Thyroid gland (tissue), 4 donors: ENCODE measurements around the gene SYNDIG1L.

Experiments used
- CTCF ChIP-seq, 6 experiments: fragments of 200-600 bp in 3 of 6; fragments of 450-650 bp in 3 of 6; sonication (generic) in 3 of 6; IDR thresholded peaks; one replicate each; pipeline ENCODE4 v1.5.1; 2016 to 2019; ENCODE audit warnings: antibody characterized with exemption in 6 of 6, mild to moderate bottlenecking in 2 of 6, inconsistent platforms in 1 of 6, moderate library complexity in 1 of 6
- POLR2A ChIP-seq, 2 donors: fragments of 450-650 bp; IDR thresholded peaks; one replicate each; pipeline ENCODE4 v1.6.1; 2017; ENCODE audit warnings: antibody characterized with exemption in 2 of 2, mild to moderate bottlenecking in 2 of 2, moderate library complexity in 1 of 2

GRCh38 chr14:74457565-74457895 lies 31.5 kb upstream of the SYNDIG1L start:
- no peak for TF ChIP-seq CTCF (IDR thresholded peaks at IDR 0.05)
- no peak for TF ChIP-seq POLR2A (IDR thresholded peaks at IDR 0.05)
